GM10847 (cell line): Measurements from ENCODE around the gene LMNA.

Experiments
- POLR2A ChIP-seq: IDR thresholded peaks from 2 replicates; pipeline ENCODE4 v1.6.1; 2011; ENCODE audit not compliant: insufficient read length; ENCODE audit errors: extremely low read depth

The LMNA gene

DNA sequence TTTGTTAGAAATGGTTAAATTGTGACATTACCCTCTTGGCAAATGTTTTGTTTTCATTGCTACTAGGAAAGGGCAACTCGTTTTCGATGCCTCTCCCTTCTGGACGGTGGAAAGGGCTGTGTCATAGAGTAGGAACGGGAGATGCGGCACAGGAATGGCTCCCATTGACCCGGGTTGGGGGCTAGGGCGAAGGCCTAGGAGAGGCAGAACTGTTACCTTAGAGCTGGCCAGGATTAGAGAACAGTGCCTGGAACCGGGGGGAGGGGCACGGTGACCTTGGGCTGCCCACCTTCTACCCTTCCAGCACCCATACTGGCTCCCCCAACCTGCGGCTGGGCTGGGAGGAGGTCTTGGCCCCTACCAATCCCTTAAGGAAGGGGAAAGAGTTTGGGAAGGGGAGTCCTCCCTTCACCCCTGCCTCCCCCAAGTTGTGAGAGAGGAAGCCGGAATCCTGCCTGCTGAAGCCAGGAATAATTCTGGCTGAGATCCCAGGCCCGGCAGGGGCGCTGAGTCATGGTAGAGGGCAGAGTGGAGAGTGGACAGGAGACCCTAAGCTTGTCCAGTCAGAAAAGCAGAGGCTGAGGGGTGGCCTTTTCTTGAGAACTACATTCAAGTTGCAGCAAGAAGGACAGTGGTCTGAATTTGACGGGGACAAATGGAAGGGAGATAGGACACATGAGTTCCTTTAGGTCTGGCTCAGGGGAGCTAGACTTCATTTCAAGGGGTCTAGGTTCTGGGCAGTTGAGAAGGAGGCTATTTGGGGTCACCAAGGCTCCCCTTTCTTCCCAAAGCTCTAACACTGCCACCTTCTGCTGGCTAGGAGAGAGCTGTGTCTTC lies 8.2 kb downstream of the LMNA start:
- no peak for TF ChIP-seq POLR2A

DNA sequence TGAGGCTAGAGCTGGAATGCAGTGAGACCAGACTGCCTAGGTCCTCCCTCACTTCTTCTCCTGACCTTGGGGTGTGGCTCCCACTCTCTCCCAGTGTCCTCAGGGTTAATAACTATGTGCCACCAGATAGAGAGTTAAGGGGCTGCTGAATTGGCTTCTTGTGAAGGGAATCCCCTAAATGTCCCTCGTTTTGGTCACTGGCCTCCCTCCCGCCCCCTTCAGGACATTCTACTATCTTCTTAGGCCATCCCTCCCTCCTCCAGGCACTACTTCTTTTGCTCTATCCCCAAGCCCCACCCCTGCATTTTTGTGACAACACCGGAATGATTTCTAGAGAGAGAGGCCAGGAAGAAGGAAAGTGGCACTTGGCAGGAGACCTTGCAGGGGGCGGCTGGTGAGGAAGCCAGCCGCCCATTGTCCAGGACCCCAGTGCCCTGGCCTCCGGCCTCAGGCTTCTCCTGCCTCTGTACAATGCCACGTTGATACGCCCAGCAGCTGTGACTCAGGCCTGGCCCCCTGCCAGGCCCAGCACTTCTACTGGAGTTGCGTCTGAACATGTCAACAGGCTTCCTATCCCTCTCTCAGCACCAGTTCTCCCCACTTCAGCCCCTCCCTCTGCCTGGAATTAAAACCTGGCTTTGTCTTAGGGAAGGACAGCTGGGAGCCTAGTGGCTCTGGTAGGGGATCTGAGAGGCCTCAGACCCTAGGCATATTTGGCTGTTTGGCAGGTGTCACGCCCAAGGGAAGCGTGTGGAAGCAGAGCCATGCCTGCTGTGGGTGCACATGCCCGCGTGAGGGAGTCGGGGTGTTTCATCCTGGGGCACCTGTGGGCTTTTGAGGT lies 9.1 kb downstream of the LMNA start:
- no peak for TF ChIP-seq POLR2A

DNA sequence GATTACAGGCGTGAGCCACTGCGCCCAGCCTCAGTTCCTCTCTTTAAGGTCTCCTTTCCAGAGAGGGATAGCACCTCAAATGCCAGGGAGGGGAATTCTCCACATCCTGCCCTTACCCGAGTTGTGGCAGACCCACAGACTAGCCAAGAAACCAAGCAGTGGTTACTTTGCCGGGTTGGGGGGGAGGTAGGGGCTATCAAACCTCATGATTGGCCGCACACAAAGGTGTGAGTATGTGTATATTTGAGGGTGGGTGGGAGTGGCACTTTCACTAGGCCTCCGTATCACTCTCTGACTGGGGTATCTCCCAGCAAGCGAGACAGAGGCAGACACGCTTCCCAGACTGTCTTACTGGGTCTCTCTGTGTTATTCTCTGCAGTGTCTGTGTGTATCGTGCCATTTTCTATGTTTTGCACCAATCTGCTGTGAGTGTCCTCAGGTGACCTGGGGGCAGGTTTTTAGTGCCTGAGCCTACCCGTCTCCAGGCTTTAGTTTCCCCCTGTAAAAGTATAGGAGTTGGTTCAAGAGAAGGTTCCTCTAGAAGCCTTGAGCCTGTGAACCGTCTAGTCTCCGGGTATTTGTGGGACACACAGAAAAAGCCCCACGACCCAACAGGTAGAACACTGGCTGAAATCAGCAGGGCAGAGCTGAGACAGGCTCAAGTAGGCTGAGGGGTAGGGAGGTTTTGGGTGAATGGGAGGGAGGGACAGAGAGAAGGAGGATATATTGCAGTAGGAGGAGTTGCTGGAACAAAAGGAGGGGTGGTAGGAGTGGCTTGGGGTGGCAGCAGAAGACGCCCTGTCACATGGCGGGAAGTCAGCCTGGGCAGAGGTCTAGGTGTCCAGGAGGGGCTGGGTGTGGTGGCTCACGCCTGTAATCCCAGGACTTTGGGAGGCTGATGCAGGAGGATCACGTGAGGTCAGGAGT lies 10.3 kb downstream of the LMNA start:
- TF ChIP-seq POLR2A, result no peak

DNA sequence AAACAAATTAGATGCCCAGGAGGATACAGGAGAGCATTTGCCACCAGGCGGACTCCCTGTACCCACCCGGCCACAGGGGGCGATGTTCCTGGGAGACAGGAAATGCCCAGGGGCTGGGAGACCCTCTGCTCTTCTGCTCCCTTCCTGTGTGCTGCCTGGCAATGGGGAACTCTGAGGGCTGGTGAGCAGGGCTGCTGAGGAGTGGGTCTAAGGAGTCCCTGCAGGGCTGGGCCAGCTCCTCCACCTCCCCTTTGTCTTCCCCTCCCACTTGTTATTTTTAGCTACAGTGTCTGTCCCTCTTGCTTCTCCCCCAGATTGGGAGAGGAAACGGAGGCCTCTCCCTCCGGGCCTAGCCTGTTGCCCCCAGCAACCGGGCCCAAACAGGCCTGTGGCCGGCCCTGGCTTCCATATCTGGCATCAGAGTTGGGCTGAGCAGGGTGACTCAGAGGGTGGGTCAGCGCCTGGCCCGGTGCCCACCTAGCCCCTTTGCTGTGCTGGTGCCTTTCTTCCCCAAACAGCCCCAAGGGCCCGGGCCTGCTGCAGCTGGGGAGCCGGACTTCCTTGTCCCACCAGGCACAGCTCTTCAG lies 11.6 kb downstream of the LMNA start:
- TF ChIP-seq POLR2A, result peak; percentile 9

DNA sequence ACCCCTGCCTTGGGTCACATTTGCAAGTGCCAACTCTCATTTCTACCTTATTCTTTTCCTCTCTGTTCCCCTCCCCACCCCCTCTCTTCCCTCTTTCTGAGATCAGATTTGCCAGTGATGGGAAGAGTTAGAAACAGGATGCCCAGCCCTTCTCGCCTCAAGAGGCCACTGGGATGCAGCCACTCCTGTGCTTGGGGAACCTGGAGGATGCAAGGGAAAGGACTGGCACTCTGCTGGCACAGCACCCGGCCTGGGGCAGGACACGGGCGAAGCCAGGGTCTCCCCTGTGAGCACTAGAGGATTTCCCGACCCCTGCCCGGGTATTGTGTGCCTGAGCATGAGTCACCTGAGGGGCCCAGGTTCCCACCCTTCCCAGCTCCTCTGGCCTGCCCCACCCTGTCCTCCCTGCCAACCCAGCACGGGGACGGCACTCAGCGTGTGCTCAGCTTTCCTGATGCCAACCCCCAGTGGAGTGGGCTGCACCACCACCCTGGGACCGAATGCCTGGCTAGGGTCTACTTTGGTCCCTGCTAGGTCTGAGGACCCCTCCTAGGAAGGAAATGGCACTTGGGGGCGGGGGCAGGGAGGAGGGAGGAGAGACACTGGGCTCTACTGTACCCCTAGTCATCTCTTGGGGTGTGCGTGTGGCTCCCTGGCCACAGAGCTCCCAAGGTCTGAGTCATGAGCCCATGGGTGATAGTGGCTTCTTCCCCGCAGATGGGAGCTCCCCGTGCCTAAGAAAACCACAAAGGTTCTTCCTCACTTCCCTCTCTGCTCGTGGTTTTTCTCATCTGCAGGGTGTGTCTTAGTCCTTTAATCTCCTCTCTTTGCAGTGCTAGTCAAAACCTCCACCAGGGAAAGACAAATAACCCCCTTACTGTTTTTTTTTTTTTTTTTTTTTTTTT lies 12.4 kb downstream of the LMNA start:
- TF ChIP-seq POLR2A, result peak; percentile 30

DNA sequence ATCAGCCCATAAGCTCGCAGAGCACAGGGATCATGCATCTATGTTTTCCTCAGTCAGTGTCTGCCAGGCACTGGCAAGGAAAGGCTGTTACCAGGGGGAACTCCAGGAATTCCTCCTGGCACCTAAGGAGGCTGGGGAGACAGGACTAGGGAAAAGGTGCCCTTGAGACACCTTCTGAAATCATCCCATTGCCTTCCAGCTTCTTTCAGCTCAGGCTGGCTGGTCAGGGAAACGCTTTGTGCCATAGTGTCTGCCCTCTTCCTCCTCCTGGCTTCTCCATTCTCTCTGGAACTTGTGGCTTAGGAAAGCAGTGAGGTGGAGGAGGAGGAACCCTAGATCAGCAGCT lies 13.8 kb downstream of the LMNA start:
- no peak for TF ChIP-seq POLR2A

DNA sequence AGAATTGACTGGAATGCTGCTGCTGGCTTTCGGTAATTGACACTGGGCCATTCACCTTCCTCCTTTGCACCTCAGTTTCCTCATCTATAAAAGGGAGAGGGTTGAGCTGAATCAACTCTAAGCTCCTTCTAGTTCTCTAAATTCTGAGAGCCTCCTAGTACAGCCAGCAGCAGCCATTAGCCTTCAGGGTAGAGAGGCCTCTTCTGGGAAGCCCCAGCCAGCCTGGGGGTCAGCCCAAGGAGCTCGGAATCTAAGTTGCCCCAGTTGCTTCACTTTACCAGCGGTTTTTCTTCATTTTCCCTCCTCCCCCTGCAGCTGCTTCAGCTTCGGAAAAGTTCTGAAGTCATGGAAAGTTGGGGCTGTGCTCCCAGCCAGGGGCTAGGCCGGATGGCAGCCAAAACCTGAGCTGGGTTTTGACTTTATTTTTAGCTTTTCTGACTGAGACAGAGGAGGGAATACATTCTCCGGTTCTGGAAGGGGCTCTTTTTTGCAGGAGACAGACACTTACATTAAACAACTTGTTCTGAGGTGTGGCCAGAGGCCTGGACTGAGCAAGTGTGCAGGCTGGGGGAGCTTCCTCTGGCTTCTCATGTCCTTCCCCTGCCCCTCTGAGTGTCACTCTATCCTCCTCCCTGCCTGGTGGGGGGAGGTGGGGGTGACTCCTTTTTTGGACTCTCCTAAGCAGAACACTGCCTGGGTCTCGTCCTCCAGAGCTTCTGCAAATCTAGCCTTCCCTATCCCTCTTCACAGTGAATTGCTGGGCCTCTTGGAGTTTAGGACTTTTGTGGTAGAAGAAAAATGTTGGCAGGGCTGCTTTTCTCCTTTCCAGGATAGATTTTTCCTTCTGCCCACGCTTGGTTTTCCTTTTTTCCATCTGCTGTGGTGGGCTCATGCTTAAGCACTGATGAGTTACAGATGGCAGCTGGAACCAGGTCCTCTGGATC lies 14.4 kb downstream of the LMNA start:
- TF ChIP-seq POLR2A, result no peak

DNA sequence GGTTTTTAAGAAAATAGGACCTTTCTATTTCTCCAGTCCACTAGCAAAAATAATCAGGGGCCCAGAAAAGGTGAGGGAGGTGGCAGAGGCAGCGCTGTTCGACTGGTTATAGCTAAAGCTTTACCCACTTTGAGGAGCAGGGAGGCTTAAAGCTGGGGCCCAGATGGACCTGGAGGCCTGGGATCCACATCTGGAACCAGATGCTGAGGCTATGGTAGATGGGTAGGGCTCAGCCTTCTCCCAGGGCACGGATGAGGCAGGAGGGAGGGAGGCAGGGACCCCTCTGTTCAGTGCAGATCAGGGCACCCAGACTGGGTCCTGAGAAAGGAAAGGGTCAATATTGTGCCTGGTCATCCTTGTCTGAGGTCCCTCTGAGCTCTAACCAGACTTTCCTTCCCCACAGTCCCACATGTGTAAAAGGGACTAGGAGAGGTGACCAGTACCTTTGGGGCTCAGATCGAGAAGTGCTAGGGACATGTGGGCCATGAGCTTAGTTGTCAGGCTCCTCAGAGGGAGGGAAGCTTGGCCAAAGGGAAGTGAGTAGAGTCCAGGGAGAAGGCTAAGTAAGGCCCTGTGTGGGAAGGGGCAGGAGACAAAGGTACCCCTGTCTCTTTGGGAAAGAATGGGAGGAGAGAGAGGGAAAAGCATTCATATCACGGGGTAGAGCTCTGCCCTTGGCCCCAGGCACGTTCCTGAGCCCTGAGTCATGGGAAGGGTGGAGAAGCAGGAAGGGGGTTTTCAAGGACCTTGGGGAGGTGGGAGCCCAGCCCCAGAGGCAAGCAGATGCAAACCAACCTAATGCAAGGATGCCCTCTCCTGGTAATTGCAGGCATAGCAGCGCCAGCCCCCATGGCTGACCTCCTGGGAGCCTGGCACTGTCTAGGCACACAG lies 15.4 kb downstream of the LMNA start:
- TF ChIP-seq POLR2A, result no peak

DNA sequence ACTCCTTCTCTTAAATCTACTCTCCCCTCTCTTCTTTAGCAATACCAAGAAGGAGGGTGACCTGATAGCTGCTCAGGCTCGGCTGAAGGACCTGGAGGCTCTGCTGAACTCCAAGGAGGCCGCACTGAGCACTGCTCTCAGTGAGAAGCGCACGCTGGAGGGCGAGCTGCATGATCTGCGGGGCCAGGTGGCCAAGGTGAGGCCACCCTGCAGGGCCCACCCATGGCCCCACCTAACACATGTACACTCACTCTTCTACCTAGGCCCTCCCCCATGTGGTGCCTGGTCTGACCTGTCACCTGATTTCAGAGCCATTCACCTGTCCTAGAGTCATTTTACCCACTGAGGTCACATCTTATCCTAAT lies 16.0 kb downstream of the LMNA start:
- no peak for TF ChIP-seq POLR2A

DNA sequence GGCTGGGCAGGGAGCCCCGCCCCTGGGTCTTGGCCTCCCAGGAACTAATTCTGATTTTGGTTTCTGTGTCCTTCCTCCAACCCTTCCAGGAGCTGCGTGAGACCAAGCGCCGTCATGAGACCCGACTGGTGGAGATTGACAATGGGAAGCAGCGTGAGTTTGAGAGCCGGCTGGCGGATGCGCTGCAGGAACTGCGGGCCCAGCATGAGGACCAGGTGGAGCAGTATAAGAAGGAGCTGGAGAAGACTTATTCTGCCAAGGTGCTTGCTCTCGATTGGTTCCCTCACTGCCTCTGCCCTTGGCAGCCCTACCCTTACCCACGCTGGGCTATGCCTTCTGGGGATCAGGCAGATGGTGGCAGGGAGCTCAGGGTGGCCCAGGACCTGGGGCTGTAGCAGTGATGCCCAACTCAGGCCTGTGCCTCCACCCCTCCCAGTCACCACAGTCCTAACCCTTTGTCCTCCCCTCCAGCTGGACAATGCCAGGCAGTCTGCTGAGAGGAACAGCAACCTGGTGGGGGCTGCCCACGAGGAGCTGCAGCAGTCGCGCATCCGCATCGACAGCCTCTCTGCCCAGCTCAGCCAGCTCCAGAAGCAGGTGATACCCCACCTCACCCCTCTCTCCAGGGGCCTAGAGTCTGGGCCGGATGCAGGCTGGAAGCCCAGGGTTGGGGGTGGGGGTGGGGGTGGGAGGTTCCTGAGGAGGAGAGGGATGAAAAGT lies 20.4 kb downstream of the LMNA start:
- TF ChIP-seq POLR2A, result no peak
